Testis (tissue), 3 donors: ENCODE measurements around the gene ADAM10. TPM values are rescaled to one million over a fixed set of nuclear protein-coding genes. Genes with fewer than 3 reads are reported as not detected.

ENCODE experiments used
- DNase-seq: peaks from one replicate; pipeline ENCODE4 v3.0.0-alpha.2; 2019
- H3K27ac ChIP-seq, 2 donors: fragments of 200-600 bp; sonication (generic); one replicate each; pipeline ENCODE4 v1.5.1; 2019
- H3K27me3 ChIP-seq: fragments of 200-600 bp; sonication (generic); one replicate; pipeline ENCODE4 v1.5.1; 2019
- H3K36me3 ChIP-seq: fragments of 200-600 bp; sonication (generic); one replicate; pipeline ENCODE4 v1.5.1; 2017; ENCODE audit warnings: low read depth; ENCODE audit errors: missing control alignments
- H3K4me1 ChIP-seq: fragments of 200-600 bp; sonication (generic); one replicate; pipeline ENCODE4 v1.5.1; 2019
- H3K4me3 ChIP-seq, 2 donors: fragments of 200-600 bp; sonication (generic); one replicate each; pipeline ENCODE4 v1.5.1; 2017 to 2019
- H3K9me3 ChIP-seq: fragments of 200-600 bp; sonication (generic); one replicate; pipeline ENCODE4 v1.5.1; 2017
- CTCF ChIP-seq, 3 experiments: fragments of 450-650 bp in 2 of 3; fragments of 200-600 bp in 1 of 3; sonication (generic) in 1 of 3; IDR thresholded peaks; one replicate each; pipeline ENCODE4 v1.5.1; 2016 to 2019; ENCODE audit warnings: antibody characterized with exemption in 3 of 3, mild to moderate bottlenecking in 2 of 3, moderate library complexity in 1 of 3
- POLR2A ChIP-seq: fragments of 450-650 bp; IDR thresholded peaks from one replicate; pipeline ENCODE4 v1.6.1; 2017; ENCODE audit warnings: antibody characterized with exemption, mild to moderate bottlenecking, moderate library complexity
- WGBS, 2 donors: methylation state at CpG; one replicate each; pipeline ENCODE4 v1.1.5; 2018; 5-methylcytosine and 5-hydroxymethylcytosine counted together
- intact Hi-C: fragments of 100-400 bp; cut with DNase I; formaldehyde crosslinking; loops from one replicate; pipeline ENCODE4 v1.15.1; 2023; ENCODE audit warnings: low total_unique reads
- polyA plus RNA-seq: library from polyadenylated mRNA; stranded (reverse); fragments of 350-450 nt; fragmentation: Illumina TruSeq; extraction: RNeasy Lipid Tissue Mini Kit (QIAGEN cat#74804); gene quantifications from one replicate; pipeline ENCODE4 v1.2.3, GENCODE V29; 2014; ENCODE audit warnings: low read depth, low replicate concordance; ENCODE audit not compliant: insufficient read depth
- total RNA-seq, 2 donors: library from RNA; depleted of rRNA; stranded (reverse); fragments of >200 nt; gene quantifications; one replicate each; pipeline ENCODE4 v1.2.3, GENCODE V29; 2016

Gene ADAM10
- total and polyA plus RNA-seq, 3 donors from 2014 or later: 46.2 to 65.5 (median 58.7) TPM

- H3K36me3 ChIP-seq: no peaks in the 10 kb centered on the region
- intact Hi-C loops: no loop called here
- no peaks in the 10 kb centered on the region for H3K27me3 ChIP-seq
- no peaks in the 10 kb centered on the region for H3K4me1 ChIP-seq
- H3K4me3 ChIP-seq: no peak overlapping the region
- WGBS, 2 donors: 92 to 95% methylated on average over 2 of the region's 2 CpGs
- H3K9me3 ChIP-seq: no peaks in the 10 kb centered on the region
- DNase-seq: no peak
- TF ChIP-seq CTCF (IDR thresholded peaks at IDR 0.05) (no peak), POLR2A (no peak)
- no peak overlapping the region for H3K27ac ChIP-seq
These were observed 83.8 kb downstream of the ADAM10 start for GRCh38 chr15:58665672-58666071.

GRCh38 chr15:58650102-58650501 is 99.4 kb downstream of the ADAM10 start:
- no peak for DNase-seq
- Histone ChIP-seq H3K36me3 (no peaks in the 10 kb centered on the region), H3K27me3 (no peaks in the 10 kb centered on the region), H3K9me3 (no peaks in the 10 kb centered on the region), H3K27ac (no peak overlapping the region), H3K4me1 (no peaks in the 10 kb centered on the region), H3K4me3 (no peak overlapping the region)
- TF ChIP-seq POLR2A: no peak
- no peak for TF ChIP-seq CTCF (IDR thresholded peaks at IDR 0.05)
- intact Hi-C loops: no loop called here

DNA sequence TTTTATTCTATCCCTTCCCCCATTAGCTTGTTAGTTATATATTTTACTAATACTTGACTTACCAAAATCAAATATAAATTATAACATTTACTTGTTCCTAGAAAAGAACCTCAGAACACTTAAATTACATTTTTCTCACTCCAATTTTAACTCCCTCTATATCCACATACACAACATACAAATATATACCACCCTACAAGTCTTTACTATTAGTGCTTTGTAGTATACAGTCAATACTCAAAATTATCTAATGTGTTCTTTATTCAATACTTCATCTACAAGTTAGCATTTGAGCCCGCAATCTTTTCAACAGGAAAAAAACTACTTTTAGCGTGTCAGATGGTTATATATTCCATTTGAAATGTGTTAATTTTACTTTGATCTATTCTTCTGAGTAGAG is 100.3 kb downstream of the ADAM10 start:
- Histone ChIP-seq H3K4me3 (no peak overlapping the region), H3K4me1 (no peaks in the 10 kb centered on the region), H3K27me3 (no peaks in the 10 kb centered on the region), H3K27ac (no peak overlapping the region), H3K36me3 (no peaks in the 10 kb centered on the region), H3K9me3 (no peaks in the 10 kb centered on the region)
- 94 to 100% methylated on average over 2 of the region's 2 CpGs for WGBS, 2 donors
- intact Hi-C loops: no loop called here
- DNase-seq: no peak
- no peak for TF ChIP-seq CTCF (IDR thresholded peaks at IDR 0.05)

DNA sequence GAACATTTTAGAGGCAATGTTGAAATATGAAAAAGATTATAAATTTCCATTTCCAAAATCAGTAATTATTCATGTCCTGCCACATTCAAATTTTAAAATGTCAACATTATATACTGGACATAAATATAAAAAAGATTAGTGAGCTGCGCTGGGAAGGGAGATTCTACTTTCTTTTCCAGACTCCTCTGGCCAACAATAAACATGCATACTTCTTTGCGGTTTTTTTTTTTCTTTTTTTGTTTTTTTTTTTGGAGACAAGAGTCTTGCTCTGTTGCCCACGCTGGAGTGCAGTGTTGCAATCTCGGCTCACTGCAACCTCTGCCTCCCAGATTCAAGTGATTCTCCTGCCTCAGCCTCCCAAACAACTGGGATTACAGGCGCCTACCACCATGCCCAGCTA is 105.5 kb downstream of the ADAM10 start:
- H3K36me3 ChIP-seq: no peaks in the 10 kb centered on the region
- H3K9me3 ChIP-seq: no peaks in the 10 kb centered on the region
- no peaks in the 10 kb centered on the region for H3K4me1 ChIP-seq
- H3K27me3 ChIP-seq: no peaks in the 10 kb centered on the region
- H3K4me3 ChIP-seq: no peak overlapping the region
- intact Hi-C loops: no loop called here
- no peak overlapping the region for H3K27ac ChIP-seq
- no peak for DNase-seq
- 89 to 94% methylated on average over 5 of the region's 5 CpGs for WGBS, 2 donors
- TF ChIP-seq CTCF (IDR thresholded peaks at IDR 0.05) (no peak), POLR2A (no peak)

DNA sequence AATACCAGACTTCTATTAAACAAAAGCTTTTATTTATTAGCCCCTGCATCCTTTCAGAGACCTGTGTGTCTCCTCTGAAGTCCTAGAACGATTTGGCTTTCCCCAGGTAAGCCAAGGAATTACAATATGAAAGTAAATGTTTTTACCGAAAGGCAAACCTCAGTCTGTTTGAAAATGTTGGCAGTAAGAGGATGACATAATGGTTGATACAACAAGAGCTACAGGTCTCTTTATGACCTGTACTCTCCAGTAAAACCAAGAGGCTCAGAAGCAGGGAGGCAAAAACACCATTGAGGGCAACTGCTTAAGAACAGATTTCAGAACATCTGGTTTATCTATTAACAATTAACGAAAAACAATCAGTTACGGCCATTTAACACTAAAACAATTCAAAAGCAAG is 107.8 kb downstream of the ADAM10 start:
- H3K27ac ChIP-seq: no peak overlapping the region
- H3K27me3 ChIP-seq: no peaks in the 10 kb centered on the region
- TF ChIP-seq CTCF (IDR thresholded peaks at IDR 0.05) (no peak), POLR2A (no peak)
- no peaks in the 10 kb centered on the region for H3K9me3 ChIP-seq
- H3K4me3 ChIP-seq: no peak overlapping the region
- intact Hi-C loops: no loop called here
- 83 to 89% methylated on average over 4 of the region's 4 CpGs for WGBS, 2 donors
- no peaks in the 10 kb centered on the region for H3K36me3 ChIP-seq
- no peak for DNase-seq
- H3K4me1 ChIP-seq: no peaks in the 10 kb centered on the region
